NCI-H187 (cell line): ENCODE data around the gene TRIO.

Experiments
- DNase-seq, 2 experiments: peaks; one replicate each; lab custom pipeline; 2025; lab: John Stamatoyannopoulos, UW

The TRIO gene

GRCh38 chr5:14167211-14167845, 24.2 kb downstream of the TRIO start:
- DNase-seq = peak; percentile 41 to 50

GRCh38 chr5:14168144-14168792, 25.1 kb downstream of the TRIO start:
- DNase-seq = peak in 1 of 2 experiments; percentile 55

DNA sequence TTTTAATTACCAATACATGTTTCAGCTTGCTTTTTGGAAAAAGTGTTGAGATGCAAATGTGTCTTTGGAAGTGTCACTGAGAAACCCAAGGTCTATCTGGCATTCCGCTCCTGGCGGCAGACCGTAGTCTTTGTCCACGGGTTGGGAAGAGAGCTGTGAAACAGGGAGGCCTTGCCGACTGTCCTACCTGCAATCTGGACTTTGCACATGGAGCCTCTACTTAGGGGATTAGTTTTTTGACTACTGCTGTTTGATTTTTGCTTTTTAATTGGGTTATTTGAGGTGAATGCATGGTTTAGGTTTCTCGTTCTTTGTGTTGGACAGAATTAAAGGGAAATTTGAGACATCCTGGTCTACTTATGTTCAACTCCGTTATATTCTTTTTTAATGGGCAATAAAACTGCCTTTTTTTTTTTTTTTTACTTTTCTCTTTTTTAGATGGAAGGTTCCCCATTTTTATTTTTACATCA, 25.7 kb downstream of the TRIO start:
- DNase-seq = no peak

DNA sequence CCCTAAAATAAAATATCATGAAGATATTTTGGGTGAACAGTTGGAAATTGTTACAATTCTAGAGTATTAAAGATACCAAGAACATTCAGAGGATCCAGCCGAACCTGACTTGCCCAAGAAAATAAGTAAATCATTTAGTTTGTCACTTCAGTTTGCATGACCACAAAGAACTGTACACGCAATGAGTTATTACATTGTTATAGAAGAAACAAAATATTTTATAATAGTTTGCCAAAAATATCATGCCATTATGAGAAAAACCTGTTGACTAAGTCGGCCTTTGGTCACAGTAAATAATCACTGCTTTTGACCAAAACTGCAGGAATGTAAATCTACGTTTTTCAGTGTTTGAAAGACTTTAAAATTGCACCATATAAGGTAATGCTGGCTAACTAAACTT, 27.9 kb downstream of the TRIO start:
- DNase-seq = no peak

DNA sequence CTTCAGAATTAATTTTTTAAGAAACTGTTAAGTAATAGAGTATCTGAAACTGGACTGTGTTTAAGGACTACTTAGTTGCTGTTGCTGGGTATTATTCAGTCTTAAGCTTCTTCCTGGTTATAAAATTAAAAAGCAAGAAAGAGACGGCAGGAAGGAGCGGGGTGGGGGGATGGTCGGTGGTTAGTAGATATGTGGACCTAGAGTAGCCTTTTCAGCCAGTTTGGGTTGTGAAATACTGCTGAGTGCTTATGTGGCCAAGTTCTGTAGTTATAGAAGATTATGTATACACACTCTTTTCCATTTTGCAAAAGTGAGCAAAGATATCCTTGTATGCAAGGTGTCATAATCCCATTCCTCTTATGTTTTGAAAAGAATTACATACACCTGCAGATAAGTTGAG, 28.5 kb downstream of the TRIO start:
- no peak for DNase-seq

- DNase-seq = no peak
These were observed 29.1 kb downstream of the TRIO start for GRCh38 chr5:14172149-14172795.

DNA sequence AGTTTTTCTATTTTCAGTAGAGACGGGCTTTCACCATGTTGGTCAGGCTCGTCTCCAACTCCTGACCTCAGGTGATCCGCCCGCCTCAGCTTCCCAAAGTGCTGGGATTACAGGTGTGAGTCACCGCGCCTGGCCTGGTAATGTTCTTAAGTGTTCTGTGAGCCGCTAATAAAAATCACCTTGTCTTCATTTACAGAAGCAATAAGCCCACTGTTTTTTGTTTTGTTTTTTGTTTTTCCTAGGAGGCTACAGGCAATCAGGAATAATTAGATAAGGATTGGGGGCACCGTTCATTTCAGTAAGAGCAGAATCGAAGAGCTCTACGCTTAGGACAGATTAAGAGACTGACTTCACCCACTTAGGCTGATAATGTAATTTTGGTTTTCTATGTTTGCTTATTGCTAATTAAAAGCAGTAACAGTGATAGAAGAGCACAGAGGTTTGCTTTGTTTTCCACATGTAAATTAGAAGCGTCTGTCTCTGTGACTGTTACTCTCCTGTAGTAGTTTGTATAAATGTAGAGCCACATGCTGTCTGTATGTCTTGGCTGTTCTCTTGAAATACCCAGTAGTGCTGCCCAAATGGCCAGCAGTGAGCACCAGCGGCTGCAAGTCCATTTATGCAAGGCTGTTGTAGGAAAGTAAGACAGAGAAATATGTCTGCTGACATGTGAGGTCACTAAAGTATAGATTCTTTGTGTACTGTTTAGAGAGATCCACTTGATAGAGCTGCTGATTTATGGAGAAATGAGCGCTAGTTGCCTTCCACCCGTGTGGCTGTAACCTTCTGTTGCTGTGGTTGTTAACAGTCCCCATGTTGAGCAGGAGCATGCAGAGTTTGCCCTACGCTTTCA, 30.5 kb downstream of the TRIO start:
- no peak for DNase-seq

DNA sequence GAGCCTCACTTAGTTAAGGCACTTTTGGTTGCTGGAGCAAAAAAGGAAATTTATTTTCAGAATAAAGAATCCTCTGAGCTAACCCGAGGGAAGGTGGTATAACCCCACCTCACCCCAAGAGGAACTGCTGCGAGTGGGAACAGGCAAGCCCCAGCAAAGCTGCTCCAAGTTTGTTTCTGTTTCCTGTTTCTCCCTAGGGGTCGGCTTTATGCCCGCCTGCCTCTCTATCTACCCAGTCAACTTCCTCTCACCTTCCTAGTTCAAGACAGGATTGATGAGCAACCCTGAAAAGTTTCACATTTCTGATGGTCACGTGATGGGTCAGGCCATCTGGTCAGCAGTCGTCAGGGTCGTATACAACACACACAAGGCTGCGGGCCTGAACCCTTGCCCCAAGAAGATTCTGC, 31.1 kb downstream of the TRIO start:
- DNase-seq = no peak

GRCh38 chr5:14175381-14175780, 32.2 kb downstream of the TRIO start:
- no peak for DNase-seq

DNA sequence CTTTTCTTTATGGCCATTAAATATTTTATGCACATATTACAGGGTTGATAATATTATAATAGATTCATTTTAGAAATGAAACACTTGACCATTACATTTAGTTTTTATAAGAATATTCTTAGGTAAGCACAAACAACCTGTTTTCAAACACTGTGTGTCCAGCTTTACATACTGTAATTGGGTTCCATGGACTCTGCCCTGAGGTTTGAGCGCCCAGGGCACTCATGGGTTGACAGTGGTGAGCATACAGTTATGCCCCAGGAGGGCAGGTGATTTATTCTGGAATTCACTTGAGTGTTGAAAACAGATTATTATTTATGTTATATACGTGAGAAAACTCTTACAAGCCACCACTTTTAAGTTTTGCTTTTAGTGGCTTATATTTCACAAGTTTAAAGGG, 33.7 kb downstream of the TRIO start:
- no peak for DNase-seq

GRCh38 chr5:14177634-14178033, 34.5 kb downstream of the TRIO start:
- DNase-seq = no peak

GRCh38 chr5:14178091-14178490, 34.9 kb downstream of the TRIO start:
- no peak for DNase-seq

- no peak for DNase-seq
These were observed 35.6 kb downstream of the TRIO start for GRCh38 chr5:14178671-14179211.

DNA sequence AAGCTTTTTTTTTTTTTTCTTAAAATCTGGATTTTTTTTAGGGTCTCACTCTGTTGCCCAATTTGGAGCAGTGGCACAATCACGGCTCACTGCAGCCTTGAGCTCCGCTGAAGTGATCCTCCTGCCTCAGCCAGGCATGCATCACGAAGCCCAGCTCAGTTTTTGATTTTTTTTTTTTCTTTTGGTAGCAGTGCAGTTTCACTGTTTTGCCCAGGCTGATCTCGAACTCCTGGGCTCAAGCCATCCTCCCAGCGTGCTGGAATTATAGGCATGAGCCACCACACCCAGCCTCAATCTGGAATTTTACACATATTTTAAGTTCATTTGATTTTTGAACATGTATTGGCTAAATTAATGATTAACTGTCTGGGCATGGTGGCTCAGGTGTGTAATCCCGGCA, 36.3 kb downstream of the TRIO start:
- no peak for DNase-seq

- DNase-seq = no peak
These were observed 37.3 kb downstream of the TRIO start for GRCh38 chr5:14180437-14180836.

DNA sequence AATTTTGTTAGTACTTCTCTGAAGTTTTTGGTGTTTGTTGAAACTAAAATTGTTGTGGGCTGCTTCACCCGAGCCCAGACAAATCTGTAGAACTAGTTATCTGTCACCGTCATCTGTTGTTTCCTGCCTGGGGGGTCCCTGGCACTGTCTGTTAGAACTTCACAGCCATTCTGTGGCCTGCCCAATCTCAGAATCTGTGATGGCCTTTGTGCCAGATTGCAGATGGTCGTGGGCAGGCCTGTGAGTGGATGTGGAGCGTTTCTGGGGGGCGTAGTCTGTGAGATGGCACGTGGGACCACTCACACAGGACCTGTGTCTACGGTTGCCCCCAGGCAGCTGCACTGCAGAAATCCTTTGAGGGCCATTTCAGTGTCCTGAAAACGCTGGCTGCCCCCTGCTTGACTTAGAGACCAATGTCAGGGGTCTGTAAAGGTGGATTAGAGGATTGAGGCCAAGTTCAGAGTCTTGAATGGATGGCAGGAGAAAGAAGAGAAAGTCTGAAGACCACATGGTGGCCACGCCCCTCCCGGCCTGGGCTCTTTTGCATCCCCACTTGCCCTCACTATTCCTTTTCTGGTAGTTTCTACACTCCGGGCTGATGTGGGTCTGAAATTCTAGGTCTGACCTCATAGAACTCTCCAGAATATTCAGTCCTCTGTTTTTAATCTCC, 38.3 kb downstream of the TRIO start:
- no peak for DNase-seq

DNA sequence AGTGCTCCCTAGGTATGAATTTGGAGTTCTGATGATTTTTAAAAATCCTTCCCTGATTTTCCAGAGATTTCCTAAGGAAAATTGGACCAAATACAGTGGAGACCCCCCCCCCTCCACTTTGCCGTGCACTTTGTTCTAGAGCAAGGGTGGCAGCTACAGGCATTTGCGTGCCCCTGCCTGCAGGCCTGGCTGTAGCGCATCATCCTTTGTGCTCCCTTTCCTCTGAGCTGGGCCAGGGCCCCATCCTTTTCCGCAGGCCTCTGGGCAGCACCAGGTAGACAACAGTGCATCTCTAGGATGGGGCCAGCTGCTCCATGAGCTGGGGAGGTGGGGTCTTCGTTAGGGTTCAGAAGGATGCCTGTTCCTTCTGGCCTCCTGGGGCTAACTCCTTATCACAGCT, 39.6 kb downstream of the TRIO start:
- no peak for DNase-seq

- no peak for DNase-seq
These were observed 40.2 kb downstream of the TRIO start for GRCh38 chr5:14183187-14183939.

DNA sequence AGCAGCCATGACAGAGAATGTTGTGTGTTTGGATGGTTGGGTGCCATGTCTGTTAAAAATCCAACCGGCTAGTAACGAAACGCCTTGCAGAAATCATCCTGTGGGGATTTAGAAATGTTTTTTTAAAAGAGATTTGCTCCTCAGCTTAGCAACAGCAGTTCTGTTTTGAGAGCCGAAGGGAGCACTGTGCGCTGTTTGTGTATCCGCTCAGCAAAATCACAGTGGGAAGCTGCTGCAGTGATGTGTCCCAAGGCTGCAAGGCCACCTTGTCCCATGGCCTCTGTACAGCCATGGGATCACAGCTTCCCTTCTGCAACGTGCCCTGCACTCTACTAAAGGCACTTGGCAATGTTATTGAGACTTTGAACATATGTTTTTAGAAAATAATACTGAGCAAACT, 40.9 kb downstream of the TRIO start:
- no peak for DNase-seq

DNA sequence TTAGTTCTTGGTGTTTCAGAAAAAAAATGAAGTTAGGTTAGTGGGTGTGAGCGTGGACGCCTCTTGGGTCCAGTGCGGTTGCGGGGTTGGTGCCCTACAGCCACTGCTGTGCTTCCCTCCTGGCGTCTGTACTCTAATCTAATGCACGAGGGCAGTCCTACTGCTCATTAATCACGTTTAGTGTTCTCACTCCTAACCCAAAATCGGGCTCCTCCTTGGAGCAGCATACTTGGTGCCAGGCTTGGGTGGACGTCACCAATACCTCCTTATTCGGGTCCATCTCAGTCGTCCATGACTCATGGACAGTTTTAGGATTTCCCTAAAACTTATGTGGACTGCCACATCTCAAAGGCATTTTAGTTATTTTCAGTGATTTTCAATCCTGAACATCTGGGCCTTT, 41.6 kb downstream of the TRIO start:
- no peak for DNase-seq
